ENCODE results near the gene ENAH.

DNA sequence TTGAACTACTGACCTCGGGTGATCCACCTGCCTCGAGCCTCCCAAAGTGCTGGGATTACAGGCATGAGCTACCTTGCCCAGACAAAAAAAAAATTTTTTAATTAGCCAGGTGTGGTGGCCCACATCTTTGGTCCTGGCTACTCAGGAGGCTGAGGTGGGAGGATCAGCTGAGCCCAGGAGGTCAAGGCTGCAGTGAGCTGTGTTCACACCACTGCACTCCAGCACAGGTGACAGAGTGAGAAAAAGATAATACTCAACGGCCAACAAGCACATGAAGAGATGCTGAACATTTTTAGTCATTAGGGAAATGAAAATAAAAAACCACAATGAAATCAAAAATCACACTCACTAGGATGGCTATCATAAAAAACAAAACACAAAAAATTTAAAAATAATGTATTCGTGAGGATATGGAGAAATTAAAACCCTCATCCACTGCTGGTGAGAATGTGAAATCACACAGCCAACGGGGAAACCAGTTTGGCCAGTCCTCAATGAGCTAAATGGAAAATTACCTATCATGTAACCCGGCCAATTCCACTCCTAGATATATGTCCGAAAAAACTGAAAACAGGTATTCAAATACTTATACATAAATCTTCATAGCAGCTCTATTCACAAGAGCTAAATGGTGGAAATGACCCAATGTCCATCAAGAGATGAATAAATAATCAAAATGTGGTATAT lies 41.2 kb downstream of the ENAH start:
- no peak for TF ChIP-seq EZH2 (optimal IDR thresholded peaks at IDR 0.05; ENCODE audit: low read depth, low read length)
- TF ChIP-seq, protein P1, sequence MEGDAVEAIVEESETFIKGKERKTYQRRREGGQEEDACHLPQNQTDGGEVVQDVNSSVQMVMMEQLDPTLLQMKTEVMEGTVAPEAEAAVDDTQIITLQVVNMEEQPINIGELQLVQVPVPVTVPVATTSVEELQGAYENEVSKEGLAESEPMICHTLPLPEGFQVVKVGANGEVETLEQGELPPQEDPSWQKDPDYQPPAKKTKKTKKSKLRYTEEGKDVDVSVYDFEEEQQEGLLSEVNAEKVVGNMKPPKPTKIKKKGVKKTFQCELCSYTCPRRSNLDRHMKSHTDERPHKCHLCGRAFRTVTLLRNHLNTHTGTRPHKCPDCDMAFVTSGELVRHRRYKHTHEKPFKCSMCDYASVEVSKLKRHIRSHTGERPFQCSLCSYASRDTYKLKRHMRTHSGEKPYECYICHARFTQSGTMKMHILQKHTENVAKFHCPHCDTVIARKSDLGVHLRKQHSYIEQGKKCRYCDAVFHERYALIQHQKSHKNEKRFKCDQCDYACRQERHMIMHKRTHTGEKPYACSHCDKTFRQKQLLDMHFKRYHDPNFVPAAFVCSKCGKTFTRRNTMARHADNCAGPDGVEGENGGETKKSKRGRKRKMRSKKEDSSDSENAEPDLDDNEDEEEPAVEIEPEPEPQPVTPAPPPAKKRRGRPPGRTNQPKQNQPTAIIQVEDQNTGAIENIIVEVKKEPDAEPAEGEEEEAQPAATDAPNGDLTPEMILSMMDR (IDR thresholded peaks at IDR 0.05; ENCODE audit: low read length), result no peak
